8988T (cell line): ENCODE results near the gene POU5F2.

Experiments used
- DNase-seq: peaks from one replicate; pipeline ENCODE4 v3.0.0; 2011

The POU5F2 gene

GRCh38 chr5:93741136-93741811 is at the start of gene POU5F2:
Gene POU5F2, minus strand, starts transcription at chr5:93741600. Its CDS starts 37 bp downstream, at chr5:93741563.
- no peak for DNase-seq

GRCh38 chr5:93790401-93790800 is 49.0 kb upstream of the POU5F2 start:
- no peak for DNase-seq

GRCh38 chr5:93789173-93790067 is 48.0 kb upstream of the POU5F2 start:
- no peak for DNase-seq

GRCh38 chr5:93787598-93787997 is 46.2 kb upstream of the POU5F2 start:
- DNase-seq = no peak

- no peak for DNase-seq
These were observed 44.1 kb upstream of the POU5F2 start for GRCh38 chr5:93785475-93785874.

- DNase-seq = no peak
These were observed 41.6 kb upstream of the POU5F2 start for GRCh38 chr5:93782978-93783377.

GRCh38 chr5:93777620-93778019 is 36.2 kb upstream of the POU5F2 start:
- no peak for DNase-seq

GRCh38 chr5:93756372-93756771 is 15.0 kb upstream of the POU5F2 start:
- no peak for DNase-seq

GRCh38 chr5:93755716-93756115 is 14.3 kb upstream of the POU5F2 start:
- DNase-seq = no peak

- DNase-seq = no peak
These were observed 7.5 kb upstream of the POU5F2 start for GRCh38 chr5:93748875-93749397.

- DNase-seq = no peak
These were observed 5.1 kb upstream of the POU5F2 start for GRCh38 chr5:93746406-93747056.

GRCh38 chr5:93736284-93736683 is 5.1 kb downstream of the POU5F2 start:
- DNase-seq = no peak

- DNase-seq = no peak
These were observed 6.0 kb downstream of the POU5F2 start for GRCh38 chr5:93735378-93735777.

GRCh38 chr5:93731987-93732386 is 9.4 kb downstream of the POU5F2 start:
- DNase-seq = no peak

GRCh38 chr5:93726595-93726994 is 14.8 kb downstream of the POU5F2 start:
- DNase-seq = no peak

GRCh38 chr5:93724791-93725190 is 16.6 kb downstream of the POU5F2 start:
- no peak for DNase-seq

- DNase-seq = no peak
These were observed 17.7 kb downstream of the POU5F2 start for GRCh38 chr5:93723681-93724080.

- no peak for DNase-seq
These were observed 18.4 kb downstream of the POU5F2 start for GRCh38 chr5:93723005-93723404.

- DNase-seq = no peak
These were observed 18.8 kb downstream of the POU5F2 start for GRCh38 chr5:93722588-93722987.

- no peak for DNase-seq
These were observed 19.9 kb downstream of the POU5F2 start for GRCh38 chr5:93721511-93721910.

GRCh38 chr5:93721071-93721470 is 20.3 kb downstream of the POU5F2 start:
- DNase-seq = no peak

GRCh38 chr5:93717162-93717561 is 24.2 kb downstream of the POU5F2 start:
- no peak for DNase-seq

GRCh38 chr5:93716453-93716852 is 24.9 kb downstream of the POU5F2 start:
- DNase-seq = no peak
